COR-L47 (cell line): Measurements from ENCODE around the gene GSG1L.

Experiments
- DNase-seq: peaks from one replicate; lab custom pipeline; 2025; lab: John Stamatoyannopoulos, UW

Gene GSG1L

DNA sequence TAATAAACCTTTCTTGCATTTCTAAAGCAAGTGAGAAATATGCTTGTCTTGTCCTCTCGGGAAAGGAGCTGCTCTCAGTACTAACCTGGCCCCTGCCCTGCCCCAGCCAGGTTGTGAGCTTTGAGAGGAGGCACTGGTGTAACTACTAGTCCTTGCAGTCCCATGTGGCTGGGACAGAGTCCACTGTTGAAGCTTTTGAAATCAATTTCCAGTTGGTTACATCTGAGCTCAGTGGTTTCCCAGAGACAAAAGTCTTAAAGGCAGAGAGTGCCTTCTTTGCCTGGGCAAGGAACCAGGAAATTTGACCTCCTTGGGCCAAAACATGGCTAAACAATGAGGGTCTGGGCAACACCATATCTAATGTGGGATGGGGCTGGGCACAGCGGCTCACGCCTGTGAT, 48.7 kb downstream of the GSG1L start:
- DNase-seq = no peak

DNA sequence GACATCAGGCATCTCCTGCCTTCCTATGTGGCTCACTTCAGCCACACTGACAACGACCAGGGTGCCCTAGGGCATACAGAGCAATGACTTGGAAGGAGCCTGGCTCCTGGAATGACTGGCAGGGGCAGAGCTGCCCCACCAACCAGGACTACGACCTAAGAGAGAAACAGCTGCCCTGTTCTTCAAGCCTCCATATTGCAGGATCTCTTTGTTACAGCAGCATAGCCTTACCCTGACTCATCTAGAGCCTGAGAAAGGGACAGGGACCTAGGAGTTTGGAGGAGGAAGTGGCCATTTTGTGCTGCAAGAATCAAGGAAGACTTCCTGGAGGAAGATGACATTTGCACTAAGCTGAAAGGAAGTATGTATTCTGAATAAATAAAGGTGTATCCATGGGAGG, 49.6 kb downstream of the GSG1L start:
- no peak for DNase-seq

DNA sequence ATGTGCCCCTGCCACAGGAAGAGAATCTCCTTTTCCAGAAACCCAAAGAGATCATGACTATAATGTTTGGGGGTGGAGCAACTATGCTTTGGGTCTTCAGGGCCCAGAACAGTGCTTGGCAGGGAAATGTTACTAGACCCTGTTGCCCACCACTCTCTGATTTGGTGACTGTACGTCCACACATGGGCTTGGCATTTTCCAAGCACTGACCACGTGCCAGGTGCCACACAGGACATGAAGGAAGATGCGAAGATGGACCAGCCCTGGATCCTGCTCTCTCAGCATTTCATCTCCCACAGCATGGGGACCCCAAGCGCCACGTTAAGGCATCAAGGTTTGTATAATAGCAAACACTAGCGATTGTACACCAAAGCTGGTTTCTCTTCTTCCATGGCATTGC, 50.1 kb downstream of the GSG1L start:
- no peak for DNase-seq

DNA sequence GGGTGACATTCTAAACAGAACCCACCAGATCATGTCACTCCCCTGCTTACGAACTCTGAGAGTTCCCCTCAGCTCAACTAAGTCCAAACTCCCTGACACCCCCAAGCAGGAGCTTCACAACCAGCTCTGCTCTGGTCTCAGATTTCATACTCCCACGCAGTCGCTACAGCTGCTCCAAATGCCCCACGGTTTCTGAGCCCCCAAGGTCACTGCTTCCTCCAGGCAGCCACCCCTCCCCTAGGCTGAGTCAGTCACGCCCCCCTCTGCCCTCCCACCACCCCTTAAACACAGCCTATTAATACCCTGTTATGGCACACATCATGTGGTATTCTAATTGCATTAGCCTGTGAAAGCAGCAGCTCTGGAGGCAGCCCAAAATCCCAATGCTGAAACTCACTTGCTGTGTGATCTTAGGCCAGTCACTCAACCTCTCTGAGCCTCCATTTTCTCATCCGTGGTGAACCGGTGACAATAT, 51.5 kb downstream of the GSG1L start:
- DNase-seq = no peak

DNA sequence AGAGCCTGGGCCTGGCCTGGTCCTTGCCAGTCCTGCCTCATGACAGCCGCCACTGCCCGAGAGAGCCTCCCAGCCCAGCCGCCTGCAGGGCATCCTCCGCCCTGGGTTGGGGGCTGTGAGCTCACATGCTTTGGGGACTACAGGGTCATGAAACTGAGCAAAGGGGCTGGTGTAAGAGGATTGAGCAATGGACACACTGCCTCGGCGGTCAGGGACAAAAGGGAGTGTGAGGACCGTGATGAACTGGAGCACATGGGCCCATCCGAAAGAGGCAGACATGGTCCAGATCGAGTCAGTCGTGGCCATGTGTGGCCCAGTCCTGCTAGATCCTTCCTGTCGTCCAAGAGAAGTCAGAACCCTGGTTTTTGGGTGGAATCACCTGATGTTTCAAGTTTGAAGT, 52.3 kb downstream of the GSG1L start:
- no peak for DNase-seq

DNA sequence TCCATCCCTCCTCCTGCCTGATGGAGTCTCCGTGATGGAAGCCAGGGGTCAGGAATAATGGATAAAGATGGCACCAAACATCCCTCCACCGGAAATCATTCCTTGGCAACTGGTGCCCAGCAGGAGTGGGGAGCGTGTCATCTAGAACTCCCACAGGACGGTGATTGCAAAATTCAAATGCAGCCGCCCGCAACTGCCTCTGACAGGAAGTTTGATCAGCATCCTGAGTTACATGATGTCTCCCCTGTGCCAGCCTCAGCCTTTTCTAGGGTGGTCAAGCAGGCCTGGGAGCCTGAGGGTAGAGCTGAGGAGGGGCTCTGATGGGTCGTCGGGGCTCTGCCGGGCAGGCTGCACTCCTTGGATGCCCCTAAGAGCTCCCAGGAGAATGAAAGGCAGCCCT, 52.8 kb downstream of the GSG1L start:
- no peak for DNase-seq

DNA sequence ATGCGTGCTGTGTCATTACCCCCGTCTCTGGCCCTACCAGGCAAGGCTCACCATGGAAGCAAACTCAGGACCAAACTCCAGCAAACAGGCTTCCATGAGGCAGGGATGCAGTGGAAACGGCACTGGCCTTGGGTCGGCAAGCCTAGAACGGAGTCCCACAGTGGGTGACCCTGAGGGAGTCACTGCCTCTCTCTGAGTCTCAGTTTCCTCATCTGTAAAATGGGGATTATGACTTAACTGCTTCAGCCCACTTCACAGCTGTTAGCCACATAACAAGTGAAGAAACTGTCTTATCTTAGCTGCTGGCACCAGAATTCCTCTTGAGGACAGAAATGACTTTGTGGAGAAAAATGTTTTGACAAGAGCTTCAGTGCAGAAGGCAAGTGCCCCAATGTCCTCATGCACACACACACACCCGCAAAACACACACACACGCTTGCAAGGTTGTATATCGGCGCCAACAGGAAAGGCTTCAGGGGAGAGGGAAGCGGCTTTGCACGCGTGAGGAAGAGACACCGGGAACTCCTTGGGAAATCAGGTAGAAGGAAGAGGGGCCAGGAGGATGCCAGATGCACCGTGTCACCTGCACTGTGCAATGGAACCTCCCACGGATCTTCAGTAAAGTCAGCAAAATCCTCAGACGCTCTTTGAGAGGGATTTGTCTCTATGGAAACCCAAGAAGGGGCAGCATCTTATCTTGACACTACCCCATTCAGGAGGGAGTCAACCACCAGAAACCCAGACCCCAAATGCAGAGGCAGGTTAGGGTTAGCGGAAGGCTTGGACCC, 53.7 kb downstream of the GSG1L start:
- no peak for DNase-seq

DNA sequence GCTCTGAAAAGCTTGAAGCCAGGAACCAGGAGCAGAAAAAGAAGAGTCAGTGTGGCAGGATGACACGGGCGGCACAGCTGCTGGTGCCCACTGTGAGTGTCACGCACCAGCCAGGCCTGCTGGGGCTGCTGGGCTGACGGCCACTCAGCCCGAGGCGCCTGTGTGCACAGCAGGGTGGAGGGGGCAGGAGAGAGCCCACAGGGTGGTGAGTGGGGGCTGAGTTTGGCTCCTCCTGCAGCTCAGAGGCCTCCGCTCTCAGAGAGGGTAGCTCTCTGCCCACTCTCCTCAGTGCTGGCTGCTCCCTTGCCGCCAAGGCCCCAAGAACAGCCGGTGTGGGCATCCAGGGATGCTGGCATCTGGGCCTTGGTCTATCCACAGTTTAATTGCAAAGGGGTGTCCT, 59.6 kb downstream of the GSG1L start:
- DNase-seq = no peak

DNA sequence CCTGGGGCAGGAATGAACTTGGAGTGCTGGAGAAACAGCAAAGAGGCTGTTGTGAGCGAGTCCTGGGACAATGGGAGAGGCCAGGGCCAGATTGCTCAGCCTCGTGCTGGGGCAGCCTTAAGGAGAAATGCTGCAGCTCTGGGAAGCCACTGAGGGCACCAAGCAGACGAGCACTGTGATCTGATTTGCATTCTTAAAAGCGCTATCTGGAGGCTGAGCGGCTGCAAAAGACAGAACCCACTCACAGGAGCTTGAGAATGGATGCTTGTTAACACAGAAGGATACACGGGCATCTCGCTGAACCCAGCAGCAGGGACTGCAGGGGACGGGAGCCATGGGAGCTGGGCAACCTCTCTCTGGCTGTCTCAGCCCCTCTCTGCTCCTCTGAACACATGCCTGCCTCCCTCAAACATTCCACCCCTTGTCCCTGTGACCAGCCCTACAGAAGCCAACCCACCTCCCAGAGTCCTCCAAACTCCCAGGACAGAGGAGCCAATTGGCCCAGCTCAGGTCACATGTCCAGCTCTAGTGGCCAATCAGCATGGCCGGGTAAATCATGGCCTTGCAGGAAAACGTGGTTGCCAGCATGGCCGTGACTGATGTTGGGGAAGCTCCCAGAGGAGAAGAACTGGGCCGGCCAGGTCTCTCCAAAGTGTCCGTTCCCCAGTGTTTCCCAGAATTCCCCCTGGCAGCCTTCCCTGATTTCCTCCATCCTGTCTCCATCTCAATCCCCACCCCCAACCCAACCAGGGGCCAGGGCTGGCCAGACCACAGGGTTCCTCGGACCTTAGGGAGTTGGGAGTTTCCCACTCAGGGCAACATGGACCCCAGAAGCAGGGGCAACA, 60.3 kb downstream of the GSG1L start:
- no peak for DNase-seq

DNA sequence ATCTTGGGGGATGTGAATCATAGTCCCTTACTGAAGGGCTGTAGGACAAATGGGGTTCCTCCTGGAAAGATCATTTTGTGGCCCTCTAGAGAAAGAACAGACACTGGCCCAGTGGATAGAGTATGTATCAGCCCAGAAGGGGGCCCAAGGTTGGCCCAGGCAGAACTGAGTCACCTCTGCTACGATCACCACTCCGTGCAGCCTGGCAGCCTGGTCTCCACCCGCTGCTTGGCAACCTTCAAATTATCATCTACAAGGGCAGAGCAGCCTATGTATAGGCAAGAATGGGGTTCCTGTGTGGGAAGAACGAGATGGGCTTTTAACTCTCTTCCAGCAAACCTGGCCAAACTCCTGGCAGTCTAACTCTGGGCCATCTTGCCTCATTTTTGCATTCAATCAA, 61.9 kb downstream of the GSG1L start:
- DNase-seq = no peak

DNA sequence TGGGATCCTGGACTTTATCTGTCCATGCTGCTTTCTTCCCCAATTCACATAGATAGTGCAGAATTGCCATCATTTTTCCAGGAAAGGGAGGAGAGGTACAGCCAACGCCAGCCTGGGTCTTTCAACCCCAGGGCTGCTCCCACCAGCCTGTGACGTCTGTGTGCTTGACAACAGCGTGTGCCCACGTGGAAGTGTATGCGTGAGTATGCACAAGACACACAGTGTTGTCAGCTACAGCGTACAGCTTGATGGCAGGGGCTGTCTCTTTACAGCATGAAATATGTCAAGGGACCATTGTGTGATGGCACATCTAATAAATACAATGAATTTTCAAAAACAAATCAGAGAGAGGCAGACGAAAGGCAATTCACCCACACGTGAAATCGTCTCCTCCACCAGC, 62.3 kb downstream of the GSG1L start:
- DNase-seq = no peak

DNA sequence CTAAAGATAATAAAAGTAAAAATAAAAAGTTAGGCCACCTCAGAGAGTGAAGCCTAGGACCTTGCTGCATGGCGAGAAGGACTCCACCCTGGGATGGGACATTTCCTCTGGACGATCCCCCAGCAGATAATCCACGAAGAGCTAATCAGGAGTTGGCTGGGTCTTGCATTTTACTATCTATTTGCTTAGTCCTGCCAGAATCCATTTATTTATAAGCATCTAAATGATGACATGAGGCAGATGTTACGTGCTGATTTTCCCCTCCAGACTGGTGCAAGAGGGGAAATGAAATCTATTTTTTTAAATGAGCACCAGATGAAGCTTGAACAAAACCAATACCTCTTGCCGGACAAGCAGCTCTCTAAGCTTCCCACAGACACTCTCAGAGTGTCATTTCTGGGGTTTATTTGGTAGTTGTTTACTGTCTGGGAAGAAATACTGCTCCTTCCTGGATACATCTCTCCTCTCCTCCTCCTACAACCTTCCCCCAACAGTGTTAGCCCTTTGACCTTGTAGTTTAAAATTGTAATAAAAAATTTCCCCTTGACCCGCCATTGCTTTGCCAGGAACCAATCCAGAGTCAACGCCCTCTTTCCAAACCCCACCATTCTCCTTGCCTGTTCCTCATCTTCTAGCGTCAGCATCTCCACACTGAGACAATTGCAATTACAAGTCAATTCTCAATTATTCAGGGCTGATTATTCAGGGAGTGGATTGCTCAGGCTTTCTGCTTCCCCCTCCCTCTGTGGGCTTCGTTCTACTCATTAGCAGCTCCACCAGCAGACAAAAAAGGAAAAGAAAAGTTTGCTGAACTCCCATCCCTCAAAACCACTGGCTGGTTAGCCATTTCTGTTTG, 63.0 kb downstream of the GSG1L start:
- DNase-seq = no peak

DNA sequence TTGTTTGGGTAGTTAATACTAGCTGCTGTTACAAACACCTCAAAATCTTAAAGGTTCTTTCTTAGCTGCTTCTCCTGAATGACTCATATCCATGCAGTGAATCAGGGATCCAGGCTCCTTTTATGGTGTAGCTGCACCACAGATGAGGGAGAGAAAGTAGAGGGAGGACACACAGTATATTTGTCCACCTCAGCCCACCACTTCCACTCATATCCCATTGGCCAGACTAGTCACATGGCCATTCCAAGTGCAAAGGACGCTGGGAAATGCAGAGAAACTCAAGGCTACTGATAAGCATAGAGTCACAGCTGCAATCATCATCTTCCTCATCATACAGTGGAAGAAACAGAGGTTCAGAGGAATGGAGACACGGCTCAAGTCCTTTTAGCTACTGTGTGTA, 63.8 kb downstream of the GSG1L start:
- no peak for DNase-seq

DNA sequence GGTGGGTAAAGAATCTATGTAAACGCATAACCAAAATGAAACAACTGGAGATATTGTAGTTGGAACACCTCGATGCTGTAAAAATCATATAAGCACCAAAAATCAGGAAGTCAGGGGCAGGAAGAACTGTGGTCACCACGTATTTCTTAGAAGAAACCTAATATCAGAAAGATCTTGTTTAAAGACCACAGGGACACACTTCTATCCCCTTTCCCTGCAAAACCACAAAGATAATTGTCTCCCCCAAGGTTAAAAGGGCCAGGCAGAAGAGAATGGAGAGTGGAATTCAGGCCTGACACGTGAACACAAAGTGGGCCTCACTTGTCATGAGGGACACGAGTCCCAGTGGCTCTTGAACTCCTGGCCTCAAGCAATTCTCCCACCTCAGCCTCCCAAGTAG, 68.1 kb downstream of the GSG1L start:
- no peak for DNase-seq

DNA sequence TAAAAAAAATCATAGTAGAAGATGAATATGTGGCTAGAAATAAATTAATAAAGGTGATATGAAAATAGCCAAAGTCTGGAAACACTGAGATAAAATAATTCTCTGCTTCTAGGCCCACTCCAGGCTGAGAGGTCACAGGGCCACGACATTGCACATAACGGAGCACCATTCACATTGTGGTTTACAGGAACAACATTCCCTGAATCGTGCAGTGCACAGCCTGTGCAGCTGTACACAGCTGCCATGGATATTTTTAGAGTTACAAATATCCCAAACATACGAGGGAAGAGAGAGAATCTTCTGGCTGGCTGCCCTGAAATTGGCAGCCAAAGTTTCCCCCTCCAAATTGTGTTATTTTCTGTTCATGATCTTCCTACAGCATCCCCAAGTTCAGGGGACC, 68.8 kb downstream of the GSG1L start:
- DNase-seq = no peak

DNA sequence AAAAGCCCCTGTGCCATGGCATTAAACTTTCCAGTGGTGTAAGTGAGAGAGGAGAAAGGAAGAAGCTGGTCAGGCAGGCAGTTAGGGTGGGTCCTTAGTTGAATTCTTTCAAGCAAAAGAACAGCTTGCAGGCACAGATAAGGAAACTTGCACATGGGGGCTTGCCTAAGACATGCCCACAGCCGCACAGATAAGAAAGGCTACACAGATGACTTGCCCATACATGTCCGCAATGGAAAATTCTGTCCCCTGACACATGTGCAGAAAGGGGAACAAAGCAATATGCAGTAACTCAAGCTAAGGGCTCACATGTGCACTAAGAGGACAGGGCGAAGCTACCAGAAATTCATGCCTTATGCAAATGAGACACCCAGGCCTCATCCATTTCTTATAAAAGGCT, 69.9 kb downstream of the GSG1L start:
- DNase-seq = no peak

DNA sequence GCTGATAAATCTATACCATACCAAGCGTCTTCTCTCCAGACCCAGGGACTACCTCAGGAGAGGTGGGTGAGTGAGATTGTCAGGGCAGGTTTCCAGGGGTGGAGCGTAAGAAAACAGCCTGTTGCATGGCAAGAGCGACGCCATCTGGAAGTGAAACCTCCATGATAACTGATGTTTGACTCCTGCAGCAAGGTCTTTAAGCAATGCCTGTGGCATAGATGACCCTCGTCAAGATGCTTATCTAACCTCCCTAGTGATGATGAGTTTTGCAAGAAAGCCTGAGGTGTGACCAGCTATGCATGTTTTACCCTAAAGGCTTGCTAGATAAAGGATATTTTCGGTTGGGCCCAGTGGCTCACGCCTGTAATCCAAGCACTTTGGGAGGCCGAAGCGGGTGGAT, 71.6 kb downstream of the GSG1L start:
- no peak for DNase-seq

DNA sequence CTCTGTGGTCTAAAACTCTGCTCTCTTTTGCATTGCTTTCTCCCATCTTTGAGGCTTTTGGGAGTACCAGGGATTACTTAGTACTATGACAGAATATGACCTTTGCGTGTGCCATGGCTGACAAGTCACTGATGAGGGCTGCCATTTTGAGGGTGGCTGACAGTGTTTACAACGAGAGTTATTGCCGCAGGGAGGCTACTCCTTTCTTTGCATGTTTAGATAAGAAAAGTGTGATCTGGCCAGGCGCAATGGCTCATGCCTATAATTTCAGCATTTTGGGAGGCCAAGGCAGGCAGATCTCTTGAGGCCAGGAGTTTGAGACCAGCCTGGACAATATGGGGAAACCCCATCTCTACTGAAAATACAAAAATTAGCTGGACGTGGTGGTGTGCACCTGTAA, 77.5 kb downstream of the GSG1L start:
- DNase-seq = no peak

DNA sequence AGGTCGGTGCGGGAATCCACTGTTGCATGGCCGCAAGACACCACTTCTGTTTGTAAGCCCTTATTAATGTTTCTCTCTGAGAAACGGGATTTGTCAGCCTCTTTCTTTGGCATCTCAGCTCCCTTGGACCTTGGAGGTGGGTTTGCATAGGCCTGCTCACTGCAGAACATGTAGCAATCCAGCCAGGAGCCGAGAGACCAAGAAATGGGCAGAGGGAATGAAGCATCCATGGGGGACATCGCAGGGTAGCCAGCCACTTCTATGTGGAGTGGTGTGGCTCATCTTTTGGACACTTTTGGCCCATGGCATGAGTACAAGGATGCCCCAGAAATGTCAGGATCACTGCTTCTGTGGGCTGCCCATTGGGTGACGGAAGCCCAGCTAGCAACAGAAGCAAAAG, 79.4 kb downstream of the GSG1L start:
- DNase-seq = no peak

DNA sequence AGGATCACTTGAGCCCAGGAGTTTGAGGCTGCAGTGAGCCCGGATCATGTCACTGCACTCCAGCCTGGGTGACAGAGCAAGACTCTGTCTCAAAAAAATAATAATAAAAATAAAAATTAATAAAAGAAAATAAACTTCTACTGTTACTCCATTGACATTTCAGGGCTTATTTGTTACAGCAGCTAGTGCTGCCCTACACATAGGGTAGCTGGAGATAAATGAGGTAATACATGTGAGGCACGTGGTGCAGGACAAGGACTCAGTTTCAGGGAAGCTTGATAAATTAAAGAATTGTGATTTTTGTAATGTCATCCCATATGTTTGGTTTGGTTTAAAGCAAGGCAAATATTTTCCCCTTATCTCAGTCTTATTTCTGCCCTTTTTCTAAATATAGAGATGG, 80.3 kb downstream of the GSG1L start:
- no peak for DNase-seq

DNA sequence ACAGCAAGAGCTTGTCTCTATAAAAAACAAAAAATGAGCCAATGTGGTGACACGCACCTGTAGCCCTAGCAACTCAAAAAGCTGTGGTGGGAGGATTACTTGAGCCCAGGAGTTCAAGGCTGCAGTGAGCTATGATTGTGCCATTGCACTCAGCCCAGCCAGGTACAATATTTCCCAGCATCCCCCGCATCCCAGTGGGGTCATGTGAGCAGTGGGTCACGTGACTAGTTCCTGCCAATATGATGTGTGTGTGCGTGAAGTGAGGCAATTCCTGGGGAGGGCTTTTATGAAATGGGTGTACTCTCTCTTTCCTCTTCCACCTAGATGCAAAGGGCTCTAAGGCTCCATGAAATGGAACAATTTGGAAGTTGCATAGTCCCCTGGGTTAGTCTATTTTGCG, 81.3 kb downstream of the GSG1L start:
- DNase-seq = no peak

DNA sequence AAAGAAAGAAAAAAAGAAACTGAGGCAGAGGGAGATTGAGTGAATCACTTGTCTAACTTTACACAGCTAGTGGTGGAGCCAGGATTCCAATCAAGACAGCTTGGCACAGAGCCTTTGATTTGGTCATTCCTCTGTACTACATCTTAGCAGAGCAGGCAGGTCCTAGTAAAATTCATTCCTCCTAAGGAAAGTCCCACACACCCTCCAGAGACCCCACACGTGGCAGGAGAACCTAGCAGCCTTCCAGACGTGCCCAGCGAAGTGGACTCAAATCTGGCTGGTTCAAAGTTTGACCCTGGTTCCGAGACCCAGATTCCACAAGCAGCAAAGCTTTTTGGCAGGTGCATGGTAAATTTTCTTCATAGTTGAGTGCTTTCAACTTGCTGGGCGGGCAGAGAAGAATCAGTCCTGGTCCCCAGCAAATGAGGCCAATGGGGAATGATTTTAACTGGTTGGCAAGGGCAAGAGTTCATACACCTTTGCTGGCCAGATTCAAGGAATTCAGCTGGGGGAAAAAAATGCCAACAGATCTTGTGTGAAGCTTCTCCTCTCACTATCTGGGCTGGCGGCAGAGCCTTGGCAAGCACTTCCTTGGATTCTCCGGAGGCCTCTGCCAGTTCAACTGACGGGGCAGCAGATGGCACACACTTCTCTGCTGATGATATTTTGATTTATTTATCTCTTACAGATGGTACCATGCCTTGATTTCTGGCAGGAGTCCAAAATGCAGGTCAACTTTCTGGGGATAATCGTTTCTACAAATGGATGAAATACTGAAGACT, 82.4 kb downstream of the GSG1L start:
- DNase-seq = no peak
